Measurements from ENCODE around the gene FKBP4.
A peak's percentile ranks its signal among the peaks of the same experiment; 100 is the strongest.

DNA sequence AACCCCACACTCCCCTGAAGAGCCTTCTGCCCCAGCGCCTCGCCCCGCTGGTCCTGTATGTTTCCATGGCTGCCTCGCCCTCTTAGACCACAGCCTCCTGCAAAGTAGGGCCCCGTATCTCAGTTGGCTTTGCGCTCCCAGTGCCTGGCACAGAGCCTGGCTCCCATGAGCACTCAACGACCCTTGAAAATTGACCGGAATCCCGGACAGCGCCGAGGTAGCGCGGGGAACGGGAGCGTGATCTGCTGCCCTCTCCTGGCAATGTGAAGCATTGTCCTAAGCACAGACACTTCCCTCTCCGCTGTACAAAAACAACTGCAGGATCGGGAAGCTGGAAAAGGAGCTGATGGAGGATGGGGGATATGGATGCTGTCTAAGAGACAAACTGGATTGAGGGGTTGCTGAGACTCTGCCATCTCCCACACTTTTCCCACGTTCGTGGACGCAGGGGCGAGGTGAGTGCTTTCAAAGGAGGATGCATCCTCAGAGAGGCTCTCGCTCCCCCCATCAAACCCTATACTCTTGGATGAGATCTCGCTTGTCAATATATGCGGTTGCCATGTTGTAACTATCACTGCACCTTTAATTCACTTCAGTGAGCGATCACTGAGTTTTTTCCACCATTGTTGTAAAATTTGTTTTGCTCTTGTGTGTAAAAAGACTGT lies 10.7 kb upstream of the FKBP4 start:
- TF ChIP-seq, protein P1, sequence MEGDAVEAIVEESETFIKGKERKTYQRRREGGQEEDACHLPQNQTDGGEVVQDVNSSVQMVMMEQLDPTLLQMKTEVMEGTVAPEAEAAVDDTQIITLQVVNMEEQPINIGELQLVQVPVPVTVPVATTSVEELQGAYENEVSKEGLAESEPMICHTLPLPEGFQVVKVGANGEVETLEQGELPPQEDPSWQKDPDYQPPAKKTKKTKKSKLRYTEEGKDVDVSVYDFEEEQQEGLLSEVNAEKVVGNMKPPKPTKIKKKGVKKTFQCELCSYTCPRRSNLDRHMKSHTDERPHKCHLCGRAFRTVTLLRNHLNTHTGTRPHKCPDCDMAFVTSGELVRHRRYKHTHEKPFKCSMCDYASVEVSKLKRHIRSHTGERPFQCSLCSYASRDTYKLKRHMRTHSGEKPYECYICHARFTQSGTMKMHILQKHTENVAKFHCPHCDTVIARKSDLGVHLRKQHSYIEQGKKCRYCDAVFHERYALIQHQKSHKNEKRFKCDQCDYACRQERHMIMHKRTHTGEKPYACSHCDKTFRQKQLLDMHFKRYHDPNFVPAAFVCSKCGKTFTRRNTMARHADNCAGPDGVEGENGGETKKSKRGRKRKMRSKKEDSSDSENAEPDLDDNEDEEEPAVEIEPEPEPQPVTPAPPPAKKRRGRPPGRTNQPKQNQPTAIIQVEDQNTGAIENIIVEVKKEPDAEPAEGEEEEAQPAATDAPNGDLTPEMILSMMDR (conservative IDR thresholded peaks at IDR 0.05; ENCODE audit: low read depth in 2 of 2) = peak; percentile 94 to 99
- TF ChIP-seq, protein P2, sequence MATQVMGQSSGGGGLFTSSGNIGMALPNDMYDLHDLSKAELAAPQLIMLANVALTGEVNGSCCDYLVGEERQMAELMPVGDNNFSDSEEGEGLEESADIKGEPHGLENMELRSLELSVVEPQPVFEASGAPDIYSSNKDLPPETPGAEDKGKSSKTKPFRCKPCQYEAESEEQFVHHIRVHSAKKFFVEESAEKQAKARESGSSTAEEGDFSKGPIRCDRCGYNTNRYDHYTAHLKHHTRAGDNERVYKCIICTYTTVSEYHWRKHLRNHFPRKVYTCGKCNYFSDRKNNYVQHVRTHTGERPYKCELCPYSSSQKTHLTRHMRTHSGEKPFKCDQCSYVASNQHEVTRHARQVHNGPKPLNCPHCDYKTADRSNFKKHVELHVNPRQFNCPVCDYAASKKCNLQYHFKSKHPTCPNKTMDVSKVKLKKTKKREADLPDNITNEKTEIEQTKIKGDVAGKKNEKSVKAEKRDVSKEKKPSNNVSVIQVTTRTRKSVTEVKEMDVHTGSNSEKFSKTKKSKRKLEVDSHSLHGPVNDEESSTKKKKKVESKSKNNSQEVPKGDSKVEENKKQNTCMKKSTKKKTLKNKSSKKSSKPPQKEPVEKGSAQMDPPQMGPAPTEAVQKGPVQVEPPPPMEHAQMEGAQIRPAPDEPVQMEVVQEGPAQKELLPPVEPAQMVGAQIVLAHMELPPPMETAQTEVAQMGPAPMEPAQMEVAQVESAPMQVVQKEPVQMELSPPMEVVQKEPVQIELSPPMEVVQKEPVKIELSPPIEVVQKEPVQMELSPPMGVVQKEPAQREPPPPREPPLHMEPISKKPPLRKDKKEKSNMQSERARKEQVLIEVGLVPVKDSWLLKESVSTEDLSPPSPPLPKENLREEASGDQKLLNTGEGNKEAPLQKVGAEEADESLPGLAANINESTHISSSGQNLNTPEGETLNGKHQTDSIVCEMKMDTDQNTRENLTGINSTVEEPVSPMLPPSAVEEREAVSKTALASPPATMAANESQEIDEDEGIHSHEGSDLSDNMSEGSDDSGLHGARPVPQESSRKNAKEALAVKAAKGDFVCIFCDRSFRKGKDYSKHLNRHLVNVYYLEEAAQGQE (IDR thresholded peaks at IDR 0.05; ENCODE audit: unreplicated experiment) = peak; percentile 20
- TF ChIP-seq EZH2phosphoT487 (IDR thresholded peaks at IDR 0.05; ENCODE audit: unreplicated experiment) (no peak), EZH2 (IDR thresholded peaks at IDR 0.05; ENCODE audit: low read depth, unreplicated experiment) (no peak), ZNF331 (CRISPR knock-in tag; IDR thresholded peaks at IDR 0.05; ENCODE audit: low read depth) (no peak), POLR2AphosphoS5 (IDR thresholded peaks at IDR 0.05; ENCODE audit: low read depth) (no peak), ZNF114 (CRISPR knock-in tag; IDR thresholded peaks at IDR 0.05) (no peak), CREB1 (CRISPR knock-in tag; IDR thresholded peaks at IDR 0.05; ENCODE audit: low read depth) (no peak), NANOG (IDR thresholded peaks at IDR 0.05; ENCODE audit: borderline replicate concordance) (no peak), JUNB (IDR thresholded peaks at IDR 0.05; ENCODE audit: unreplicated experiment) (no peak), ETS1 (IDR thresholded peaks at IDR 0.05) (no peak), STAT1 (IDR thresholded peaks at IDR 0.05; ENCODE audit: unreplicated experiment) (no peak)
- TF ChIP-seq, protein P3, sequence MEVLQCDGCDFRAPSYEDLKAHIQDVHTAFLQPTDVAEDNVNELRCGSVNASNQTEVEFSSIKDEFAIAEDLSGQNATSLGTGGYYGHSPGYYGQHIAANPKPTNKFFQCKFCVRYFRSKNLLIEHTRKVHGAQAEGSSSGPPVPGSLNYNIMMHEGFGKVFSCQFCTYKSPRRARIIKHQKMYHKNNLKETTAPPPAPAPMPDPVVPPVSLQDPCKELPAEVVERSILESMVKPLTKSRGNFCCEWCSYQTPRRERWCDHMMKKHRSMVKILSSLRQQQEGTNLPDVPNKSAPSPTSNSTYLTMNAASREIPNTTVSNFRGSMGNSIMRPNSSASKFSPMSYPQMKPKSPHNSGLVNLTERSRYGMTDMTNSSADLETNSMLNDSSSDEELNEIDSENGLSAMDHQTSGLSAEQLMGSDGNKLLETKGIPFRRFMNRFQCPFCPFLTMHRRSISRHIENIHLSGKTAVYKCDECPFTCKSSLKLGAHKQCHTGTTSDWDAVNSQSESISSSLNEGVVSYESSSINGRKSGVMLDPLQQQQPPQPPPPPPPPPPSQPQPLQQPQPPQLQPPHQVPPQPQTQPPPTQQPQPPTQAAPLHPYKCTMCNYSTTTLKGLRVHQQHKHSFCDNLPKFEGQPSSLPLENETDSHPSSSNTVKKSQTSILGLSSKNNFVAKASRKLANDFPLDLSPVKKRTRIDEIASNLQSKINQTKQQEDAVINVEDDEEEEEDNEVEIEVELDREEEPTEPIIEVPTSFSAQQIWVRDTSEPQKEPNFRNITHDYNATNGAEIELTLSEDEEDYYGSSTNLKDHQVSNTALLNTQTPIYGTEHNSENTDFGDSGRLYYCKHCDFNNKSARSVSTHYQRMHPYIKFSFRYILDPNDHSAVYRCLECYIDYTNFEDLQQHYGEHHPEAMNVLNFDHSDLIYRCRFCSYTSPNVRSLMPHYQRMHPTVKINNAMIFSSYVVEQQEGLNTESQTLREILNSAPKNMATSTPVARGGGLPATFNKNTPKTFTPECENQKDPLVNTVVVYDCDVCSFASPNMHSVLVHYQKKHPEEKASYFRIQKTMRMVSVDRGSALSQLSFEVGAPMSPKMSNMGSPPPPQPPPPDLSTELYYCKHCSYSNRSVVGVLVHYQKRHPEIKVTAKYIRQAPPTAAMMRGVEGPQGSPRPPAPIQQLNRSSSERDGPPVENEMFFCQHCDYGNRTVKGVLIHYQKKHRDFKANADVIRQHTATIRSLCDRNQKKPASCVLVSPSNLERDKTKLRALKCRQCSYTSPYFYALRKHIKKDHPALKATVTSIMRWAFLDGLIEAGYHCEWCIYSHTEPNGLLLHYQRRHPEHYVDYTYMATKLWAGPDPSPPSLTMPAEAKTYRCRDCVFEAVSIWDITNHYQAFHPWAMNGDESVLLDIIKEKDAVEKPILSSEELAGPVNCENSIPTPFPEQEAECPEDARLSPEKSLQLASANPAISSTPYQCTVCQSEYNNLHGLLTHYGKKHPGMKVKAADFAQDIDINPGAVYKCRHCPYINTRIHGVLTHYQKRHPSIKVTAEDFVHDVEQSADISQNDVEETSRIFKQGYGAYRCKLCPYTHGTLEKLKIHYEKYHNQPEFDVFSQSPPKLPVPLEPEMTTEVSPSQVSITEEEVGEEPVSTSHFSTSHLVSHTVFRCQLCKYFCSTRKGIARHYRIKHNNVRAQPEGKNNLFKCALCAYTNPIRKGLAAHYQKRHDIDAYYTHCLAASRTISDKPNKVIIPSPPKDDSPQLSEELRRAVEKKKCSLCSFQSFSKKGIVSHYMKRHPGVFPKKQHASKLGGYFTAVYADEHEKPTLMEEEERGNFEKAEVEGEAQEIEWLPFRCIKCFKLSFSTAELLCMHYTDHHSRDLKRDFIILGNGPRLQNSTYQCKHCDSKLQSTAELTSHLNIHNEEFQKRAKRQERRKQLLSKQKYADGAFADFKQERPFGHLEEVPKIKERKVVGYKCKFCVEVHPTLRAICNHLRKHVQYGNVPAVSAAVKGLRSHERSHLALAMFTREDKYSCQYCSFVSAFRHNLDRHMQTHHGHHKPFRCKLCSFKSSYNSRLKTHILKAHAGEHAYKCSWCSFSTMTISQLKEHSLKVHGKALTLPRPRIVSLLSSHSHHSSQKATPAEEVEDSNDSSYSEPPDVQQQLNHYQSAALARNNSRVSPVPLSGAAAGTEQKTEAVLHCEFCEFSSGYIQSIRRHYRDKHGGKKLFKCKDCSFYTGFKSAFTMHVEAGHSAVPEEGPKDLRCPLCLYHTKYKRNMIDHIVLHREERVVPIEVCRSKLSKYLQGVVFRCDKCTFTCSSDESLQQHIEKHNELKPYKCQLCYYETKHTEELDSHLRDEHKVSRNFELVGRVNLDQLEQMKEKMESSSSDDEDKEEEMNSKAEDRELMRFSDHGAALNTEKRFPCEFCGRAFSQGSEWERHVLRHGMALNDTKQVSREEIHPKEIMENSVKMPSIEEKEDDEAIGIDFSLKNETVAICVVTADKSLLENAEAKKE (CRISPR knock-in tag; IDR thresholded peaks at IDR 0.05) = no peak

All from GM23338 (cell line).